ENCODE results near the gene PES1. TPM values are rescaled to one million over a fixed set of nuclear protein-coding genes. Genes with fewer than 3 reads are reported as not detected.
"Not testable (repeated sequence)": the region's sequence is repeated elsewhere in the genome, so short reads cannot be mapped to it uniquely, and the experiment has no call there.

The PES1 gene
- total RNA-seq, 1 donor from 2014 or later: 88.7 TPM

- Mint-ChIP-seq H3K36me3 (ENCODE audit: low read depth, unreplicated experiment) (peaks cover 2% of the 10 kb centered on the region), H3K9me3 (ENCODE audit: unreplicated experiment) (no peaks in the 10 kb centered on the region), H3K4me3 (ENCODE audit: unreplicated experiment) (no peak overlapping the region), H3K4me1 (ENCODE audit: low read depth, unreplicated experiment) (peaks cover 2% of the 10 kb centered on the region), H3K27ac (ENCODE audit: unreplicated experiment) (no peak overlapping the region), H3K27me3 (ENCODE audit: low read depth, unreplicated experiment) (peaks cover 29% of the 10 kb centered on the region)
- H3K4me1 ChIP-seq (ENCODE audit: insufficient read depth, low read length): peaks cover 1% of the 10 kb centered on the region
- peaks cover 14% of the 10 kb centered on the region for H3K27me3 ChIP-seq (ENCODE audit: insufficient read depth, low read length)
- no peak overlapping the region for H3K27ac ChIP-seq (ENCODE audit: low read depth, low read length)
- no peaks in the 10 kb centered on the region for H3K79me2 ChIP-seq (ENCODE audit: insufficient read depth, low read length)
- no peak overlapping the region for H3K9ac ChIP-seq (ENCODE audit: low read length)
- TF ChIP-seq CTCF (IDR thresholded peaks at IDR 0.05; ENCODE audit: insufficient read depth, low read depth, low read length) (no peak), EZH2 (IDR thresholded peaks at IDR 0.05; ENCODE audit: insufficient read depth, low read length) (no peak)
- H4K20me1 ChIP-seq (ENCODE audit: insufficient read depth, low read length): peaks cover 10% of the 10 kb centered on the region
- FAIRE-seq (no peak), DNase-seq (ENCODE audit: low read depth) (no peak)
- no peaks in the 10 kb centered on the region for H3K36me3 ChIP-seq (ENCODE audit: insufficient read depth, low read length)
- no peak overlapping the region for H3K4me3 ChIP-seq (ENCODE audit: insufficient read depth, low read depth, low read length)
- no peak overlapping the region for H2AFZ ChIP-seq (ENCODE audit: low read depth, low read length)
- no peak overlapping the region for H3K4me2 ChIP-seq (ENCODE audit: low read length)
- H3K9me3 ChIP-seq (ENCODE audit: insufficient read depth, low read depth, low read length): no peaks in the 10 kb centered on the region
Observed at GRCh38 chr22:30569674-30570202, 22.0 kb downstream of the PES1 start.

GRCh38 chr22:30568137-30568805 lies 23.4 kb downstream of the PES1 start:
- H3K4me3 Mint-ChIP-seq (ENCODE audit: unreplicated experiment): no peak overlapping the region
- peaks cover 2% of the 10 kb centered on the region for H3K36me3 Mint-ChIP-seq (ENCODE audit: low read depth, unreplicated experiment)
- H3K4me3 ChIP-seq (ENCODE audit: insufficient read depth, low read depth, low read length): no peak overlapping the region
- FAIRE-seq (no peak), DNase-seq (ENCODE audit: low read depth) (no peak)
- no peaks in the 10 kb centered on the region for H3K79me2 ChIP-seq (ENCODE audit: insufficient read depth, low read length)
- H3K27me3 ChIP-seq (ENCODE audit: insufficient read depth, low read length): peaks cover 11% of the 10 kb centered on the region
- peaks cover 2% of the 10 kb centered on the region for H3K4me1 Mint-ChIP-seq (ENCODE audit: low read depth, unreplicated experiment)
- no peak overlapping the region for H3K4me2 ChIP-seq (ENCODE audit: low read length)
- no peaks in the 10 kb centered on the region for H3K9me3 ChIP-seq (ENCODE audit: insufficient read depth, low read depth, low read length)
- H3K4me1 ChIP-seq (ENCODE audit: insufficient read depth, low read length): no peaks in the 10 kb centered on the region
- peaks cover 36% of the 10 kb centered on the region for H3K27me3 Mint-ChIP-seq (ENCODE audit: low read depth, unreplicated experiment)
- TF ChIP-seq EZH2 (IDR thresholded peaks at IDR 0.05; ENCODE audit: insufficient read depth, low read length) (no peak), CTCF (IDR thresholded peaks at IDR 0.05; ENCODE audit: insufficient read depth, low read depth, low read length) (no peak)
- H3K36me3 ChIP-seq (ENCODE audit: insufficient read depth, low read length): no peaks in the 10 kb centered on the region
- no peak overlapping the region for H3K9ac ChIP-seq (ENCODE audit: low read length)
- H3K27ac ChIP-seq (ENCODE audit: low read depth, low read length): no peak overlapping the region
- peaks cover 2% of the 10 kb centered on the region for H4K20me1 ChIP-seq (ENCODE audit: insufficient read depth, low read length)
- no peak overlapping the region for H2AFZ ChIP-seq (ENCODE audit: low read depth, low read length)
- no peak overlapping the region for H3K27ac Mint-ChIP-seq (ENCODE audit: unreplicated experiment)
- no peaks in the 10 kb centered on the region for H3K9me3 Mint-ChIP-seq (ENCODE audit: unreplicated experiment)

GRCh38 chr22:30567277-30567676 lies 24.4 kb downstream of the PES1 start:
- not testable (repeated sequence) for H3K9me3 Mint-ChIP-seq (ENCODE audit: unreplicated experiment); H3K27ac ChIP-seq (ENCODE audit: low read depth, low read length); FAIRE-seq; H3K4me3 ChIP-seq (ENCODE audit: insufficient read depth, low read depth, low read length); H3K36me3 Mint-ChIP-seq (ENCODE audit: low read depth, unreplicated experiment); H3K4me1 ChIP-seq (ENCODE audit: insufficient read depth, low read length); H3K9ac ChIP-seq (ENCODE audit: low read length); H3K27ac Mint-ChIP-seq (ENCODE audit: unreplicated experiment); H3K79me2 ChIP-seq (ENCODE audit: insufficient read depth, low read length); H2AFZ ChIP-seq (ENCODE audit: low read depth, low read length); H3K4me2 ChIP-seq (ENCODE audit: low read length); H4K20me1 ChIP-seq (ENCODE audit: insufficient read depth, low read length); H3K4me1 Mint-ChIP-seq (ENCODE audit: low read depth, unreplicated experiment); H3K36me3 ChIP-seq (ENCODE audit: insufficient read depth, low read length); H3K9me3 ChIP-seq (ENCODE audit: insufficient read depth, low read depth, low read length); DNase-seq (ENCODE audit: low read depth)
- Mint-ChIP-seq H3K27me3 (ENCODE audit: low read depth, unreplicated experiment) (peaks cover 36% of the 10 kb centered on the region), H3K4me3 (ENCODE audit: unreplicated experiment) (peak overlapping the region; percentile 54)
- peaks cover 11% of the 10 kb centered on the region for H3K27me3 ChIP-seq (ENCODE audit: insufficient read depth, low read length)

Measured in astrocyte (in vitro differentiated cells and primary cell).